OCI-M2 (cell line): ENCODE results near the gene AFDN.

Source experiments
- DNase-seq: peaks from one replicate; lab custom pipeline; 2025; ENCODE audit not compliant: unreplicated experiment; lab: John Stamatoyannopoulos, UW

AFDN gene

DNA sequence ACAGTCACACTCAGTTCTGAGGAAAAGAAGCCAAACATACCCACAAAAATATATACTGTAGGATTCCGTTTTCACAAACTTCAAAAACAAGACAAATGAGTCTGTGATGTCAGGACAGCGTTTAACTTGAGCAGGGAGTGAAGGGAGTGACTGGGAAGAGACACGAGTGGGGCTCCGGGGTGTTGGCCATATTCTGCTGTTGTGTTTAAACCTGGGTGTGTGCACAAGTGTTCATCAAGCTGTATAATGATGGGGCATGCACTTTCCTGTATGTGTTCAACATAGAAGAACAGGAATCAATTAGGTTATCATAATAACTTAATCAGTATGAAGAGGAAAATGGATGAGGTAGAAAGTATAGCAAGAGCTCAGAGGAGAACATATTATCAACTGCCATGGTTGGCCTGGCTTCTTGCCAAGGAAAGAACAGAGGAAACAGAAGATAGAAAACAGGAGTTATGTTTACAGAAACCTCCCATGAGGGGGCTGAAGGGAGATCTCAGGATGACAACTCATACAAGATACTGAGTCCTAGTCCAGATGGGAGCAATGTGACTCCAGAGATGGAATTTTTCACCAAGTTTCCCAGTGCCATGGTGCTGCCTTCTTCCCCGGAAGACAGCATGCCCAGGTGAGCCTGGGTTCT is 15.1 kb upstream of the AFDN start:
- DNase-seq = no peak

DNA sequence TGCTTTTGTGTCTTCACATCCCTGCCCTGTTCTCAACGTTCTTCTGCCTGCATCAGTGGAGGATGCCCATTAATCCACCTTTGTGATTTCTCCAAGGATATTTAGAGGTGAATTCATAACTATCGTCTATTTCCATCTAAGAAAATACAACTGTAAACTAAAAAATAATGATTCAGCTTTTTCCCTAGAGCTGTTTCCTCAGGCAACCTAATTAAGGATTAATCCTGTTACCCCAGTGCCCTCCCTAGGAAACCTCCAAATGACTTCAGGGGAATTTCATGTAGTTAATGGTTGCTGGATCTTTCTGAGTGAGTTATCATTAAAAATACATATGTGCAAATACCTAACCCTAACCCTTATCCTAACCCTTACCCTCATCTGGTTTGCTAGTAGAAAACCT is 14.6 kb upstream of the AFDN start:
- no peak for DNase-seq

DNA sequence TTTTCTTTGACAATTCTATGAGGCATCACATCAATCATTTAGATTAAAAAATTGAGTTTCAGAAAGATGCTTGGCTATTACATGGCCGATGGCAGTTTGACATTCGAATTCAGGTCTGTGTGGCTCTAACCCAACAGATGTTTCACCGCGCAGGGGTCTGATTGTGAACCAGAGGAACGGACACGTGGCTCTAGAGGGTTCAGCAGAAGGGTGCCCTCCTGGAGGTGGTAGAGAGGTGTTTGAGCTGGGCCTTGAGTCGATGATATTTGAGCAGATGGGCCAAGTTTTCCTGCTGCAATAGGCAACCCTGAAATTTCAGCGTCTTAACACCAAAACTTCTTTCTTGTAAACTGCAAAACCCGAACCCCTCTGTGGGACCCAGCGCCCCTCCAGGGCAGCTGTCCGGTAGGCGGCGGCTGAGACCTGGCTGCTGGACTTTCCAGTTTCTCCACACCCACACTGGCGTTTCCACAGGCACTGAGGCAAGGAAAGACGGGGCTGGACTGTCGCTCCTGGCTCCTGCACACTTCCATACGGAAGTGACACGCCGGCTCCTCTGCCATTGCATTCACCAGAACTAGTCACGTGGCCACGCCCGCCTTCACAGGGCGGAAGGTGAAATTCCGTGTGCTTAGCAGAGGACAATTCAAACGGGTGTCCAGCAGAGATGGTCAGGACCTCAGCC is 11.3 kb upstream of the AFDN start:
- no peak for DNase-seq

DNA sequence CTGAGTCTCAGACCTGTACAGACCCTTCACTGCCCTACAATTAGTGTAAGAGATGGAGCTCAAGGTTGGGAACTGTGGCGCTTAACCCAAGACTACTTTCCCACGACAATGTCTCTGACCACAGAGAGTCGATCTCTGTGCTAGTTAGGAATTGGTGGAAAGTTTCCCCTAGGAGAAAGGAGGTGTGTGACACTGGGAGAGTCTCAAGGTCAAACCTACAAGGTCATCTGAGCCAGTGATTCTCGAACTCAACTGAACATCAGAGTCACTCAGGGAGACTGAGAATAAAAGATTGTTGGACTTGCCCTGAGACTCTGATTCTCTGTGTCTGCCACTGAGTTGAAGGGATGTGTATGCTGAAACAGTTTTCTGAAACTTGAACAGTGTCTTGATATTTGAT is 9.7 kb upstream of the AFDN start:
- no peak for DNase-seq

DNA sequence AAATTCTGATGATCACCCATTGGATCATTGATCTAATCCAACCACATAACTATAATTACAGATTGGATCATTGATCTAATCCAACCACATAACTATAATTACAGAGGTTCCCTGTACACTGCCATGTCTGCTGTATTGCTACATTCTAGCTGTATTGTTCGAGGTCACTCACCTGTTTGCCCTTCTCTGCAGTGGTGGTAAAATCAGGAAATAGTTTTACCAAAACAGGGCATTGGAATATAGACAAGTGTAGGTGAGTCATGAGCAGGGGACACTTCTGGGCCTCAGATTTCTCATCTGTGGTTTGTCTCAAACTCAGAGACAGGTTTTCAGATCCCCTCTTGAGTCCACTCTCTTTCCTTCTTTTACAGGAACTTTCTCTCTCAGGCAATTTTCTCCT is 9.0 kb upstream of the AFDN start:
- DNase-seq = no peak

DNA sequence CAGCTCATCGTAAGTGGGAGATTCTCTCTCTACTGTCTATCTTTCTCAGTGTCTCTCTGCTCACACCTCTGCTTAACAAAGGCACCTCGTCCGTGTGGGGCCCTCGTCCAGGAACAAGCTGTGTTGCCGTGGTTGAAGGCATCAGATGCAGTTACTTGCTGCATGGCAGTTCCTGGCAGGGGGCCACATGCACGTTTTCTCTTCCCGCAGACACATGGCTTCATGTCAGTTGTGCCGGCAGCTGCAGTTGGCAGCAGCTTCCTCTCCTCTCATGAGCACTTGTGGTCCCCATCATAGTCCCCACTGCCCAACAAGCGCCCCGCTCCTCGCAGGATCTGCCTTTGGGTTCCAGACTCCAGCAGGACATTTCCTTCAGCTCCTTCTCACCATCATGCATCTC is 7.1 kb upstream of the AFDN start:
- DNase-seq = no peak

DNA sequence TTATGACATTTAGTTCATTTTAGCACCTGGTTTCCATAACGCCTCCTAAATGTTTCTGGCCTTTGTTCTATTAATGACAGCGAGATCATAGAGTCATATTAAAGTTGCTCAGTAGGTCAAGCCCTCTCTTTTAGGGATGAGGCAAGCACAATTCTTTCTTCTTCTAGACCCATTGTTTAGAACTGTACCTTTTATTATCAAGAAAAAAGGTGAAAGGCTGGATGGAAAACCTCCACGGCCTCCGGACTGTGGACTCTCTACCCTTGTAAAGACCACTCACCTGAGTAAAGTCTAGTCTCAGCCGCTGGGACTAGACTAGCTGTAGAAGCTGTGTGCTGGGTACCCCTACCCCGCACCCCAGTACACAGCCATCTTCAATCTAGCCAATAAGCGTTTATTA is 6.0 kb upstream of the AFDN start:
- DNase-seq = no peak

DNA sequence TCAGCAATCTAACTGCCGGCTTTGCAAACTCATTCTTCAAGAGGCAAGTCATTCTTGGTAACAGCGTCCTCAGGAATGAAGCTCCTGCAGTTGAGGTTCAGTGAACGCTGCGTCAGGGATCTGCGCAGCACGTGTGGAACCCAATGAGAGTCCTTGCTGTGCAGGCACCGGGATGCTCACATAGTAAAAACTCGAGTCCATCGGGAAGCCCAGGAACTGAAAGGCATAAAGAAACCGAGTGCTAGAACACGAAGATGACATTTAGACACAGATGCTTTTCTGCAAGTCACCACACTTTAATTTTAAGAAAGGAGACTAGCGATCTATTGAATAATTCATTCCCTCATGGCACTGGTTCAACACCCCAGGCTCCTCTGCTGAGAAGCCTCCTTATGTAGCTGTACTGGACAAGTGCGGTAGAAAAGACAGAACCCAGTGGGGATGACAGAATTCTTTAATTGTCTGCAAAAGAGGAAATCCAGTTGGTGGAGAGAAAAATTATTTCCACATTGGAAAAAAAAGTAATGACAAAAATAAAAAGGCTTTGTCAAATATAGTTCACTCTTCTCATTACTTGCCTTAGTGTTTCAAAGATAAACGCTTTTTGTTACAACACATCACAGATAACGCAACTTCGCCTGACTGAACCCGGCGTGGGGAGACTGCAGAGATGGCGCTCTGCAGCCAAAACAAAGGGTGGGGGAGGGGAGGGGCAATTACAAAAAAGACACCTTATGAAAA is 1.9 kb upstream of the AFDN start:
- DNase-seq = no peak

DNA sequence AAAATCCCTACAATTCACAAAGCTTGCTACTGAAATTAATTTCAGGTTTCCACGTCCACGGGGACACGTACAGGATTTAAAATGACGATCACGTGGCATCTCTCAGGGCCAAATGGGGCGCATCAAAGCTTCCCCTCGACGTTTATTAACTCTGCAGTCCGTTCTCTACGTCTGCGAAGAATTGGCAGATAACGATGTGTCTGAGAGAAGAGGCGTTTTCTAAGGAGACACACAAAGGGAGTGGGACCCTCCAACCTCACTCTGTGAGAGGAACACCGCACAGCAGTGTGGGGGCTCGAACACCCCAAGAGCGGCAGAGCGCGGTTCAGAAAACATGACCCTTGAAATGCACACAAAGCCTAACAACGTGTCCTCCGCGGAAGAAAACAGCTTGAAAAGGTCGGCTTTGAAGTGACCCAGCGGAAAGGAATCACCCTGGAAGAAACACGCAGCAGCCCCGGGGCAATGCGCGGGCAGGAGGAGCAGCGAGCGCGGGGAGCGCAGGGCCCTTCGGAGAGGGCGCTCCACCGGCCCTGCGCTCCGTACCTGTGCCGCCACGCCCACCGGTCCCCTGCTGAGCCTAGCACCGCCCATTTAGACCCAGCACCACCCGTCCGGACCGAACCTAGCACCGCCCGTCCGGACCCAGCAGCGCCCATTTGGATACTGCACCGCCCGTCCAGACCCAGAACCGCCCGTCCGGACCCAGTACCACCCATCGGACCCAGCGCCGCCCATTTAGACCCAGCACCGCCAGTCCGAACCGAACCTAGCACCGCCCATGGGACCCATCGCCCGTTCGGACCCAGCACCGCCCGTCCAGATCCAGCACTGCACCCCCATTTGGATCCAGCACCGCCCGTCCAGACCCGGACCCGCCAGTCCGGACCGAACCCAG is 1.1 kb upstream of the AFDN start:
- DNase-seq = no peak

DNA sequence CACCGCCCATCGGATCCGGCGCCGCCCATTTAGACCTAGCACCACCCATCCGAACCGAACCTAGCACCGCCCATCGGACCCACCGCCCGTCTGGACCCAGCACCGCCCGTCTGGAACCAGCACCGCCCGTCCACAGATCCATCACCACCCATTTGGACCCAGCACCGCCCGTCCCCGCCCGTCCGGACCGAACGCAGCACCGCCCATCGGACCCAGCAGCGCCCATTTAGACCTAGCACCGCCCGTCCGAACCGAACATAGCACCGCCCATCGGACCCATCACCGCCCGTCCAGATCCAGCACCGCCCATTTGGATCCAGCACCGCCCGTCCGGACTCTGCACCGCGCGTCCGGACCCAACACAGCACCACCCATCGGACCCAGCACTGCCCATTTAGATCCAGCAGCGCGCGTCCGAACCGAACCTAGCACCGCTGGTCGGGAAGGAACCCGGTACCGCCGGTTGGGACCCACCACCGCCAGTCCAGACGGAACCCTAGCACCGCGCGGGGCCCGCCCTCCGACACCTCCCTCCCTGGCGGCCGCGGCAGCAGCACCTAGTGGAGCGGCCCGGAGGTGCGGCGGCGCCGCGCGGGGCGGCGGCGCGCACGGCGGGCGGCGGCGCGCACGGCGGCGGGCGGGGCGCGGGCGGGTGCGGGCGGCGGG is 348 bp upstream of the AFDN start:
- no peak for DNase-seq

DNA sequence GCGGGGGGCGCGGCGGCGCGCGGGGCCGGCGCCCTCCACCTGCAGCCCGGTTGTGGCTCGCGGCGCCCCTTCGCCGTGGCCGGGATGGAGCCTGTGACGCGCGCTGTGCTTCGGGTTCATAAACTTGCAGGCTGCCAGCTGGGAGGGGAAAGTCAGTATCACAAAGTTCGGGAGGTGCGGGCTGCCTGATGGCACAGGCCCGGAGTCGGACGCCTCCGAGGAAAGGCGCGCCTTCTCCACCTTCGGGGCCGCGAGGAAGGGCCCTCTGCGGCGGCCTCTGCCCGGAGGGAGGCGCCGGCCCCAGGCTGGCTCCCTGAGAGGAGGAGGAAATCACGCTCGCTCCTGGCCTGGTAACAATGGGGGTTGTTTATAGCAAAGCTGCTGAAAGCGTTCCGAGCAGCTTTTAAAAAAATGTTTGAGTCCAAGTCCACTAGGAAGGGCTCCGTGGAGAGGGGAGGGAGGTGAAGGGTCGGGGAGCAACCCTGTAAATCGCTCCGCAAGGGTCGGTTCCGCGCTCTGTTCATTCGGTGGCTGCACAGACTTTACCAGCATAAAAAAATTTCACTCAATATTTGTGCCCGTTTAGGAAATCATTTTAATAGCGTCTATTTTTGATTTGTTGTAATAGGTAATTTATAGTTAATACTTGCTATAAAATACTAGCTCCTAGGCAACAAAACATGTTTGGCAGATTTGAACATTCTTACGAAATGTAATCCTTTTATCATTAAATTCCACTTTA is 1.0 kb downstream of the AFDN start:
- DNase-seq = no peak

DNA sequence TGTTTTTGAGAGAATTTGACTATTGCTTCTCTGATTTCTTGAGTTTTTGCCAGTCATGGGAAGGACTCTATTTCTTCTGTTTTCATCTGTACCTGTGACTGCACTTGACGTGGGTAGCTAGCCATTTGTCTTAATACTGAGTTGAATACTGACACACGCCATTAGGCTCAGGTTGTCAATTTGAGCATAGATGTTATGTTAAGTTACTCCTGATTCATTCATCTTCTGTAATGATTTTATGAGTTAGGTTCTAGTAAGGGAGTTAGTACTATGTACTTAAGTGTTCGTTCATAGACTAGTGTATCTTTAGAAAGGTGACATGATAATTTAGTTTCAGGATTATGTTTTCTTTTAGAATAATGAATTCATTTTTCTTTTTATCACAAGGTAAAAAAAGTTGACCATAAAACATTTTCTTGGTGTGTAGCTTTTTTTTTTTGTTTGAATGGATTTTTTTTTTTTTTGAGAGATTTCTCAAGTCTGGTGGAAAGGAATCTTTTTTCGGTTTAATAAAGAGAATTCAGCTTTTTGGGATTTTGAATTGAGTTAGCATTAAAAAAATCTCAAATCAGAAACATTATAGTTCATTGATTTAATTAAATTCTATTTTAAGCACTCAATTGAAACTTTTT is 1.7 kb downstream of the AFDN start:
- no peak for DNase-seq

DNA sequence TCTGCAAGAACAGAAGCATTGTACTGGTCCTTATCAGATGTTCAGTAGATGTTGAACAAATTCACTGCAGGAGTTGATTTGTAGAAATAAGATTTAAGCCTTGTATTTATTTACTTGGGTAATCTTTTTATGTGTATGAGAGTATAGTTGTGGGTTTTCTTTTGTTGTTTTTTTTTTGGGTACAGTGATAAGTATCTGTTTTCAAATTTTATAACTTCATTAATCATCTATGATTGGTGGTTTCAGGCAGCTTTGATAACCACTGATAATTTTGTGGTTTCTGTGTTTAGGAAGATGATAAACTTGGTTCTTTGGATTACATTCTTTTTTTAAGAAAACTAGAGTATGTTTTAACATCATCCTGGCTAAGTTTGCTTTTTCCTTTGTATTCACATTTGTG is 2.8 kb downstream of the AFDN start:
- no peak for DNase-seq

DNA sequence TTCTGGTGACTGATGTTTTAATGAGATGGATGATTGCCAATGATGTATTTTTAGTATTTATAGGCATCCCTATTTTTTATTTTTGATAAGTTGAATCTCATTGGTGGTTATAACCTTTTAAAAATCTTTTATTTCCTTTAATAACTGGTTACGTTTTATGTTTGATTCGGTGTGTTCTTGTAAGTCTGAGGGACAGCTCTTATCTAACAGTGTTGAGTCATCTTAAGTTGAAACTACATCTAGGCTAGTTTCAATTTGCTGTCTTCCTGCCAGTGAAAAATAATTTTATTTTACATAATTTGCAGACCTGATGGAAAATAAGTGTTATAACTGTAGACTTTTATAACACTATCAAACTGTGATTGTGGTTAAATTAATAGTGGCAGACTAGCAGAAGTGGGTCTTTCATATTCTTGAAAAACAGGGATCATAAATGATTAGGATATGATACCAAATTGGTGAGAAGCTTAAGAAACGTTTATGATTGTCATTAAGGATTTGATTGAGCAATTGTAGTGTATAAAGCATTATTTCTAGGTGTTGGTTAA is 4.6 kb downstream of the AFDN start:
- DNase-seq = no peak

DNA sequence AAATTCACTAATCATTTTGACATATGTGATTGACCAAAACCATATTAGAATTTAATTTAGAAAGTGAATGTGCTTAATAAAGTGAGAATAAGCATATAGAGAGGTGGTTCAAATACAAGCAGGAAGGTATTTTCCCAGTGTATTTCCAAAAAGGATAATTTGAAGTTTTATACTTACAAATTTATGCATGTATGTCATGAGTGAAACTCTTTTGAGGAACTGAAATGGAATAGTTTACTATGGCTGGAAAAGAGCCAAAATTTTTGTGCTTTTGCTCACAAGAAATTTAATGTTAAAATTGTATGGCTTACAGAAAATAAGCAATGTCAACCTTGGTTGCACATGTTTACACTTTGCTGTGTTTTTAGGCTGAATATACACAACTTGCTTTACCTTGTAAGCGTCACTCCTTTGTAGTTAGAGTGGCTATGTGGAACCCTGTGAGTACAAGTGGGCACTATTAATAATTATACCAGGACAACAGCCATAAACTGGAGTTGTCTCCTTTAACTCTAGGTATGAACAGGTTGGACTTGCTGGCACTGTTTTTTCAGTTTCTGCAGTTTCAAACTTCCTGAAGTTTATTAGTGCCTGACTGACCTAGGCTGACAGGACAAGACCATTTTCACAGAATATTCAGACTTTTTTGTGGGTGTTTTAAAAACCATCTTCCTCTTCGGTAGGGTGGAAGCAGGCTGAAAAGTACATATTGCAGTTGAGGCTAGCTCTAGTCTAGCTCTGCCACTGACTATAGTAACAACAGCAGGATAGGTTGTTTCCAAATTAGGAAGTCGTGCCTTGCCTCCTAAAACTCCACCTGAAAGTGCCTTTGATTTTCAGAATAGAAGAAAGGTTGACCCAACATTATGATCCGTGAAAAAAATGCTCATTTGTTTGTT is 6.0 kb downstream of the AFDN start:
- no peak for DNase-seq

DNA sequence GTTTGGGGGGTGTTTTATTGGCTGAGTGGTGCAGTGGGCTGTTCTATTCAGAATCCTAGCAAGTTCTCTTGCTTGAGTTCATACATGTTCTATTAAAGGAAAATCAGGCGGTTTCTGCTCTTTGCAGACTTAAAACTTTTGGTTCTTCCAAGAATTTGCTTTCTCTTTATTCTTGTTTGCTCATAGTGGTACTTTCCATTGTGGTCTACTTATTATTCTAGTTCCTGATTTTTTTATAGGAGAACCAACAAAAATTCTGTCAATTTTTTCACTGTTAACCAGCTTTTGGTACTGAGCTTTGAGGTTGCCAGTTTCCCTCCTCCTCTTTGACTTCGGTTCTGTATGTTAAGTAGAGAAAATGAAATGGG is 6.7 kb downstream of the AFDN start:
- DNase-seq = no peak

DNA sequence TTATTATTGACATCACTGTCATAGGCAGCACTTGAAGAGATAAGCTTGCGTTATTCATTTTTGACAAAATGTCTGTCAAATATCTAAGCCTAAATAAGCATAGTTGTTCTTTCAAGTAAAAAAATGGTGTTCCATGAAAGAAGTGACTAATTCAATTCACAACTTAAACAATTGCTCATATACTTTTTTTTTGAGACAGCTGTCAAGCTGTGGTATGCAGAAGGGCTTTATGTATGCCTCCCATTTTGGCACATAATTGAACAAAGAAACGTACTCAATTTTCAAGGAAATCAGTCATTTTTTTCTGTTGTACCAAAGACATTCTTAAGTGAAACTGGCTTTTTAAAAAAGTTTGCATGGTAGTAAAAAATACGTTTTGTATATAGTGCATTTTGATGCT is 8.5 kb downstream of the AFDN start:
- DNase-seq = no peak

DNA sequence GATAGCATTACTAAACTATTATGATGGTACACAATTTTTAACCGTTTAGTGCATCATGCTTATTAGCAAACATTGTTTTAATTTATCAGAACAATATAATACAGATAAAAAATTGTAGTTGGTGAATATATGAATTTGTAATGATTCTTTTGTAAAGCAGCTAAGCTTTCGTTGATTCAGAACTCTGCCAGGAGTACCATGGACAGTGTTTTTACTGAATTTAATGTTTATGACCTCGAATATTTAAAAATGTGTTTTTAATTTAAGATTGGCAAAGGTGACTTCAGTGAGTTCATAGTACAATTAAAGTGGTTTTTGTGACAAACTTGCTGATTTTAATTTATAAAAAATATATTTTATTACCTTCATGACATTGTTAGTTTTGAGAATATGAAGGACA is 10.0 kb downstream of the AFDN start:
- DNase-seq = no peak
